Embryonic facial prominence (tissue), 1 donor: Measurements from ENCODE around the gene HMG20B.
"Not testable (repeated sequence)": the region's sequence is repeated elsewhere in the genome, so short reads cannot be mapped to it uniquely, and the experiment has no call there.

Experiments used
- DNase-seq: peaks from one replicate; pipeline ENCODE4 v3.0.0-alpha.2; 2016; ENCODE audit errors: extremely low spot score

Gene HMG20B

GRCh38 chr19:3584036-3584802 is 11.5 kb downstream of the HMG20B start:
- not testable (repeated sequence) for DNase-seq

- DNase-seq = no peak
Measured at GRCh38 chr19:3585301-3586126, 12.8 kb downstream of the HMG20B start, which contains the start of gene GIPC3. TSS of gene GIPC3 (plus strand) at chr19:3585478. CDS start at chr19:3585598, 120 bp downstream.

- DNase-seq = no peak
Measured at GRCh38 chr19:3586127-3586626, 13.4 kb downstream of the HMG20B start.

- no peak for DNase-seq
Measured at GRCh38 chr19:3586707-3587346, 14.1 kb downstream of the HMG20B start.

GRCh38 chr19:3589439-3589838 is 16.7 kb downstream of the HMG20B start:
- DNase-seq = no peak

GRCh38 chr19:3589949-3590348 is 17.2 kb downstream of the HMG20B start:
- DNase-seq = no peak

GRCh38 chr19:3590991-3591659 is 18.4 kb downstream of the HMG20B start:
- no peak for DNase-seq

GRCh38 chr19:3591876-3592613 is 19.3 kb downstream of the HMG20B start:
- DNase-seq = no peak

GRCh38 chr19:3593156-3593555 is 20.4 kb downstream of the HMG20B start:
- DNase-seq = no peak

- no peak for DNase-seq
Measured at GRCh38 chr19:3595521-3596061, 22.8 kb downstream of the HMG20B start.

- no peak for DNase-seq
Measured at GRCh38 chr19:3599776-3600187, 27.0 kb downstream of the HMG20B start.

GRCh38 chr19:3601021-3601420 is 28.3 kb downstream of the HMG20B start:
- no peak for DNase-seq

GRCh38 chr19:3603121-3603811 is 30.5 kb downstream of the HMG20B start:
- DNase-seq = no peak

GRCh38 chr19:3604227-3604986 is 31.7 kb downstream of the HMG20B start:
- no peak for DNase-seq

- no peak for DNase-seq
Measured at GRCh38 chr19:3604987-3605343, 32.2 kb downstream of the HMG20B start.

- no peak for DNase-seq
Measured at GRCh38 chr19:3605361-3605760, 32.6 kb downstream of the HMG20B start.

- no peak for DNase-seq
Measured at GRCh38 chr19:3605770-3606169, 33.0 kb downstream of the HMG20B start.

- no peak for DNase-seq
Measured at GRCh38 chr19:3606174-3606689, 33.5 kb downstream of the HMG20B start.

GRCh38 chr19:3606690-3607289 is 34.0 kb downstream of the HMG20B start, which contains the start of gene TBXA2R:
TSS of gene TBXA2R (minus strand) at chr19:3606875. CDS start at chr19:3600634, 6,241 bp downstream.
- no peak for DNase-seq
